IMR-90 (cell line): ENCODE measurements around the gene AHCTF1. TPM values are rescaled to one million over a fixed set of nuclear protein-coding genes. Genes with fewer than 3 reads are reported as not detected.

Source experiments
- ATAC-seq: fragments of 200-7000 bp; cut with Tn5 transposase; 2 replicates; pipeline ENCODE4 v1.9.1; 2020; ENCODE audit warnings: low read depth, mild to moderate bottlenecking, moderate library complexity
- BruUV-seq: library from RNA; stranded (reverse); fragments of 400-500 nt; replicated peaks from 2 replicates; lab custom pipeline; 2021; lab: Mats Ljungman, UMichigan
- CTCF ChIA-PET: fragments of 300-600 bp; formaldehyde crosslinking; extraction: SDS; loops from one replicate; lab custom pipeline; 2021; ENCODE audit warnings: antibody characterized with exemption; lab: Yijun Ruan, JAX
- POLR2A ChIA-PET: fragments of 300-600 bp; sonication (Branson Sonifier 250); formaldehyde crosslinking; loops from one replicate; lab custom pipeline; 2022; ENCODE audit warnings: antibody characterized with exemption; ENCODE audit not compliant: unreplicated experiment; lab: Charles Lee
- DNase-seq: peaks from one replicate; pipeline ENCODE4 v3.0.0; 2013
- H2AFZ ChIP-seq: replicated peaks from 2 replicates; pipeline ENCODE3; 2013; ENCODE audit warnings: low read length, mild to moderate bottlenecking; ENCODE audit not compliant: poor library complexity
- H2AK5ac ChIP-seq: 2 replicates; pipeline ENCODE4 v1.6.1; 2013; ENCODE audit warnings: low read depth, low read length, inconsistent platforms
- H2AK9ac ChIP-seq: replicated peaks from 2 replicates; pipeline ENCODE3; 2013; ENCODE audit warnings: mild to moderate bottlenecking, low read depth, low read length, moderate library complexity; ENCODE audit not compliant: poor library complexity
- H2BK120ac ChIP-seq: 2 replicates; pipeline ENCODE4 v1.6.1; 2013; ENCODE audit warnings: low read depth, low read length, inconsistent platforms
- H2BK15ac ChIP-seq: 3 replicates; pipeline ENCODE4 v1.6.1; 2013; ENCODE audit warnings: low read depth, low read length, inconsistent platforms
- H2BK20ac ChIP-seq: 2 replicates; pipeline ENCODE4 v1.6.1; 2013; ENCODE audit warnings: low read depth, mild to moderate bottlenecking, inconsistent platforms, low read length, moderate library complexity
- H2BK5ac ChIP-seq: 2 replicates; pipeline ENCODE4 v1.6.1; 2013; ENCODE audit warnings: mild to moderate bottlenecking, low read depth, low read length, inconsistent platforms; ENCODE audit not compliant: poor library complexity, severe bottlenecking
- H3K14ac ChIP-seq: replicated peaks from 2 replicates; pipeline ENCODE4 v1.6.1; 2013; ENCODE audit warnings: low read depth, low read length, inconsistent platforms
- H3K18ac ChIP-seq: 2 replicates; pipeline ENCODE4 v1.6.1; 2013; ENCODE audit warnings: low read depth, low read length, control low read depth
- H3K23ac ChIP-seq: 2 replicates; pipeline ENCODE4 v1.6.1; 2013; ENCODE audit warnings: low read depth, low read length, inconsistent platforms
- H3K27ac ChIP-seq: 2 replicates; pipeline ENCODE4 v1.5.1; 2013; ENCODE audit warnings: mild to moderate bottlenecking, control low read depth, low read length; ENCODE audit not compliant: insufficient read depth
- H3K27me3 ChIP-seq: 2 replicates; pipeline ENCODE4 v1.6.1; 2013; ENCODE audit warnings: low read length; ENCODE audit not compliant: control insufficient read depth, insufficient read depth
- H3K36me3 ChIP-seq: 2 replicates; pipeline ENCODE4 v1.6.1; 2013; ENCODE audit warnings: low read length, mixed read lengths; ENCODE audit not compliant: control insufficient read depth, insufficient read depth
- H3K4ac ChIP-seq: 2 replicates; pipeline ENCODE4 v1.6.1; 2013; ENCODE audit warnings: low read depth, low read length, inconsistent platforms
- H3K4me1 ChIP-seq: 2 replicates; pipeline ENCODE4 v1.6.1; 2013; ENCODE audit warnings: low read length, mixed read lengths; ENCODE audit not compliant: control insufficient read depth, insufficient read depth
- H3K4me2 ChIP-seq: 2 replicates; pipeline ENCODE4 v1.6.1; 2013; ENCODE audit warnings: low read depth, mild to moderate bottlenecking, control low read depth, low read length, moderate library complexity
- H3K4me3 ChIP-seq: 2 replicates; pipeline ENCODE4 v1.5.1; 2013; ENCODE audit warnings: low read depth, mild to moderate bottlenecking, control low read depth, low read length, moderate library complexity; ENCODE audit not compliant: insufficient read depth
- H3K56ac ChIP-seq: 2 replicates; pipeline ENCODE4 v1.6.1; 2013; ENCODE audit warnings: low read length, inconsistent platforms; ENCODE audit not compliant: insufficient read depth; ENCODE audit errors: extremely low read depth
- H3K79me1 ChIP-seq, 2 experiments: 2 replicates each; pipeline ENCODE4 v1.6.1; 2013; ENCODE audit warnings: low read length in 2 of 2, inconsistent platforms in 1 of 2, low read depth in 1 of 2
- H3K9ac ChIP-seq: 2 replicates; pipeline ENCODE4 v1.6.1; 2013; ENCODE audit warnings: low read depth, low read length, control low read depth
- H3K9me1 ChIP-seq: 2 replicates; pipeline ENCODE4 v1.6.1; 2013; ENCODE audit warnings: low read length, inconsistent platforms; ENCODE audit not compliant: insufficient read depth
- H3K9me3 ChIP-seq: 2 replicates; pipeline ENCODE4 v1.6.1; 2013; ENCODE audit warnings: low read length; ENCODE audit not compliant: control insufficient read depth, insufficient read depth
- H4K20me1 ChIP-seq: 2 replicates; pipeline ENCODE4 v1.6.1; 2013; ENCODE audit warnings: low read length, inconsistent platforms; ENCODE audit not compliant: insufficient read depth
- H4K5ac ChIP-seq: 2 replicates; pipeline ENCODE4 v1.6.1; 2013; ENCODE audit warnings: mild to moderate bottlenecking, low read depth, low read length, control low read depth
- H4K8ac ChIP-seq, 2 experiments: 2 replicates each; pipeline ENCODE4 v1.6.1; 2013; ENCODE audit warnings: low read depth in 2 of 2, low read length in 2 of 2, control low read depth in 1 of 2, inconsistent platforms in 1 of 2
- H4K91ac ChIP-seq: 2 replicates; pipeline ENCODE4 v1.6.1; 2013; ENCODE audit warnings: low read depth, low read length, inconsistent platforms; ENCODE audit not compliant: insufficient read depth
- CTCF ChIP-seq: conservative IDR thresholded peaks from 2 replicates; pipeline ENCODE4 v1.5.1; 2012; ENCODE audit warnings: mild to moderate bottlenecking, low read depth, low read length, improper control_type of control experiment
- ELK1 ChIP-seq: fragments of 150-350 bp; IDR thresholded peaks from 2 replicates; pipeline ENCODE4 v1.6.1; 2016; ENCODE audit warnings: low read depth, mild to moderate bottlenecking, low read length, moderate library complexity, borderline replicate concordance
- RAD21 ChIP-seq: IDR thresholded peaks from 2 replicates; pipeline ENCODE4 v1.6.1; 2012; ENCODE audit warnings: low read length, improper control_type of control experiment
- SMC3 ChIP-seq: fragments of 150-350 bp; IDR thresholded peaks from 2 replicates; pipeline ENCODE4 v1.6.1; 2016; ENCODE audit warnings: low read depth, mild to moderate bottlenecking, antibody characterized with exemption, low read length, moderate library complexity
- WGBS, 2 experiments: methylation state at CpG; one replicate each; pipeline versions ENCODE4 v1.1.5 to v1.1.7; 2013; ENCODE audit warnings: missing lambda C conversion rate in 2 of 2; ENCODE audit not compliant: insufficient read length in 1 of 2; ENCODE audit errors: extremely low coverage in 2 of 2; 5-methylcytosine and 5-hydroxymethylcytosine counted together
- dilution Hi-C: fragments of 300-500 bp; cut with HindIII; formaldehyde crosslinking; loops from one replicate; pipeline ENCODE4 v1.14.3; 2018; ENCODE audit warnings: low sequenced_read_pairs; ENCODE audit not compliant: unreplicated experiment
- in situ Hi-C: fragments of 300-500 bp; cut with MboI; formaldehyde crosslinking; loops from 3 replicates; pipeline ENCODE4 v1.14.3; 2019; ENCODE audit warnings: low sequenced_read_pairs, inconsistent platforms, mixed read lengths
- intact Hi-C: fragments of 100-400 bp; cut with micrococcal nuclease; formaldehyde crosslinking; loops from 2 replicates; pipeline ENCODE4 v1.10.0; 2022
- polyA plus RNA-seq, 3 experiments: library from polyadenylated mRNA; depleted of rRNA; stranded (reverse); fragments of >200 nt; gene quantifications; 2 replicates each; pipeline ENCODE4 v1.2.3, GENCODE V29; 2012; ENCODE audit warnings: low replicate concordance in 1 of 3
- total RNA-seq: library from RNA; depleted of rRNA; stranded (reverse); fragments of >200 nt; gene quantifications from 2 replicates; pipeline ENCODE4 v1.2.3, GENCODE V29; 2012

Gene AHCTF1
- total and polyA plus RNA-seq, 2 of the 4 experiments (the other 2 are of a cell fraction), result 8.9 to 29.0 TPM

- Histone ChIP-seq H2AK5ac (no peak overlapping the region), H3K9ac (no peak overlapping the region), H3K79me1 (peaks cover 10 to 18% of the 10 kb centered on the region in 2 experiments; a peak in 3 of 4 replicates), H4K8ac (no peak overlapping the region), H4K20me1 (no peaks in the 10 kb centered on the region), H3K56ac (no peak overlapping the region), H2BK20ac (no peak overlapping the region), H3K14ac (no peak overlapping the region), H2AFZ (no peak overlapping the region), H3K4me3 (no peak overlapping the region), H2AK9ac (no peak overlapping the region), H2BK120ac (no peak overlapping the region), H3K27me3 (no peaks in the 10 kb centered on the region), H3K9me3 (no peaks in the 10 kb centered on the region), H3K23ac (no peak overlapping the region), H3K4me2 (no peak overlapping the region), H3K4me1 (no peaks in the 10 kb centered on the region), H4K5ac (no peak overlapping the region), H3K18ac (no peak overlapping the region), H3K36me3 (peaks cover 16% of the 10 kb centered on the region), H2BK15ac (no peak overlapping the region), H3K4ac (no peak overlapping the region), H3K9me1 (0 out of 2 replicates have a peak, but pooled peaks cover 3% of the 10 kb centered on the region), H2BK5ac (no peak overlapping the region), H4K91ac (no peak overlapping the region), H3K27ac (no peak overlapping the region)
- CTCF ChIA-PET, result interaction anchor here (0.6 kb wide), 1 partner anchor 1966 kb away, joined by 3 read pairs; no protein-coding TSS in a partner anchor
- POLR2A ChIA-PET, result interaction anchor here (0.6 kb wide), 1 partner anchor 125 kb away, joined by 6 read pairs; no protein-coding TSS in a partner anchor
- intact Hi-C loops, result loop anchor here (5.0 kb wide), 1 partner anchor 410 kb away; no protein-coding TSS in a partner anchor
- BruUV-seq, result no TSS peak
- ATAC-seq (peak; percentile 74), DNase-seq (peak; percentile 72)
- dilution Hi-C loops, result no loop called here
- WGBS, 2 experiments, result no CpG with 5 or more reads among the region's 1 CpG
- peak; percentile 53 for TF ChIP-seq RAD21
- TF ChIP-seq SMC3, result peak; percentile 20; the same call in 1 of the 2 replicates
- peak; percentile 44 for TF ChIP-seq CTCF
- no peak for TF ChIP-seq ELK1
- in situ Hi-C loops, result no loop called here
Measured at GRCh38 chr1:246907472-246907871, 24.3 kb downstream of the AHCTF1 start.
